ENCODE data around the gene KLHL21.
A peak's percentile ranks its signal among the peaks of the same experiment; 100 is the strongest.

DNA sequence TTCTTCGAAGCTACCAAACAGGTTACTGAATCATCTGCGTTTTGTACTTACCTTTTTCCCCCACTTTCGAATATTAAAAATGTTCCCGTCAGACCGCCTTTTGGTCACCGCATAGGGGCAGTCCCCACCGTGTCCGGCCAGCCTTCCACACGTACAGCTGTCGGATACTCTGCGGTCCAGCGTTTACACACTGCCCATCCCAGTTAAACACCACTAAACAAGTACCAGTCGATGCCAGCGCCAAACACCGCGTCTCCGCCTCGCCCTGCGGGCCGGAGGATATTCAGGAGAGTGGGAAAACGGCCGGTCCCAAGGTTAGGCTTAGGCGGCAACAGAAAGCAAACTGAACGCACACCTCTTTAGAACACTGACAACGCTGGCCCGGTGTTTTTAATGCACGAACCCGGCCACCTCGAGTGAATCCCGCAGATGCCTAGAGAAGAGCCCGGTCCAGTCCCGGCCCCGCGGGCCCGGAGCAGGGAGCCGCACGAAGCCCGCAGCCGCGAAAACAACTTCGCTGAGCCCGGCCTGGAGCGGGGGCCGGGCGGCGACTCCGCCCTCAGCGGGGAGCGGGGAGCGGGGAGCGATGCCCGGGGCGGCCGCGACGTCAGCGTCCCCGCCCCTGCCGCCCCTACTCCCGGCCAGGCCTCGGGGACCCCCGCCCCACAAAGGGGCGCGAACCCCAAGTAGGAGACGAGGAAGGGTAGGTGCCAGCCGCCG, 10.1 kb upstream of the KLHL21 start:
- TF ChIP-seq CTCF (IDR thresholded peaks at IDR 0.05) = peak in 2 of 7 experiments; percentile 12 to 22
- TF ChIP-seq POLR2A (IDR thresholded peaks at IDR 0.05) = peak in 2 of 3 donors; percentile 51 to 61
